GM19395 (cell line): Measurements from ENCODE around the gene RYR2.

Source experiments
- ATAC-seq: cut with Tn5 transposase; IDR thresholded peaks from one replicate; pipeline ENCODE4 v1.9.1; 2021; ENCODE audit warnings: mild to moderate bottlenecking, moderate library complexity; ENCODE audit not compliant: unreplicated experiment

The RYR2 gene

DNA sequence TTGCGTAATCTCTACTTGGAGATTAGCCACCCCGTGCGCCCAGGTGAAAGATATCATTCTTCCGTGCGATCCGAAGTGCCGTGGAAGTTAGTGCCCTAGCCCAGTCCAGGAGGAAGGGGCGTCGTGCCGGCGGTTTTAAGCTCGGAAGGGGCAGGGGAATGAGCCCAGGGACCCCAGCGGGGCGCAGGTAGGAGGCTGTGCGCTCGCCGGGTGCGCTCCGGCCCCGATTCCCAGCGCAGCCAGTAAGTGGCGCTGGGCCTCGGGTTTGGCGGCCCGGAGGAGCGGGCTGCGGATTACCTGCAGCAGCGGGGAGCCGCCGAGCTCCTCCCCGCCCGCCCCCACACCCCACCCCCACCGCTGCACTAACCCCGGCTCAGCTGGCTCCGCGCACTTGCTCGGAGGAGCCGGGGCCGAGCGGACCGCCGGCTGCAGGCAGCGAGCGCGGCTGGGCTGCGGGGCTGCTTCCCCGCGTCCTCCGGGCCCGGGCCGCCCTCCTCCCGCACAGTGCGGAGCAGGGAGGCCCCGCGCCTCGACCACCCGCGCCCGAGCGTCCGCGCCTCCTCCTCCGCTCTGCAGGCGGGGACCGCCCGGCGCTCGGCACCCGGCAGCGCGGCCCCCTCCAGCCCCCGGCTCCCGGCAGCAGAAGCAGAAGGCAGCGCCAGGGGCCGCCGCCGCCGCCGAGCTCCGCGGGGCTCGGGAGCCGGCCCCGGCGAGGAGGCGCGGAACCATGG is at the start of gene RYR2:
TSS of gene RYR2 (plus strand) at position 390 of the 731 bp plus-strand sequence. CDS start at position 728, 338 bp downstream.
- no peak for ATAC-seq

DNA sequence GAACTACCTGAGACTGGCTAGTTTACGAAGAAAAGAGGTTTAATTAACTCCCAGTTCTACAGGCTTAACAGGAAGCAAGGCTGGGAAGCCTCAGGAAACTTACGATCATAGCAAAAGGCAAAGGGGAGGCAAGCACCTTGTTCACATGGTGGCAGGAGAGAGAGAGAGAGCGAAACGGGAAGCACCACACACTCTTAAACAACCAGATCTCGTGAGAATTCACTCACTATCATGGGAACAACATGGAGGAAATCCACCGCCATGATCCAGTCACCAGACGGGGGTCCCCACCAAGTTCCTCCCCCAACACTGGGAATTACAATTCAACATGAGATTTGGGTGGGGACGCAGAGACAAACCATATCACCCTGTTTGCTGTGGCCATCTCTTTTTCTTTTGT is 49.5 kb upstream of the RYR2 start:
- ATAC-seq = no peak

GRCh38 chr1:236994450-236994849 is 47.5 kb upstream of the RYR2 start:
- no peak for ATAC-seq

DNA sequence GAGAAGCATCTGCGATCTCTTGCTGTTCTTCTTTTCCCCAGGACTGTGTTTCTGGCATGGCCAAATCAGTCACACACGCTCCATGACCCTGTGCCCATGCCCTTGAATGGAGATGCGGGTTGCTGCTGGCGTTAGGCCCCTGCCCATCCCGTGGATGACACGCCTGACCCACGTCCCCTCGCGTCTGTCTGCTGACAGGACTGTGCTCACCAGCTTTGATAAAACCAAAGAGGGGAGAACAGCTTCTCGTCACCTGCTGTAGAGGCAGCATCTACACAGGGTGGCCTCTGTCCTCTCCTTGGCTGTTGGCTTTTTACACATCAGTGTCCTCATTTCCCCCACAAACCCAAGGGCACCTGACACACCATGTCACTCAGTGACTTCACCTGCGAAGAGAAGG is 44.6 kb upstream of the RYR2 start:
- ATAC-seq = no peak

DNA sequence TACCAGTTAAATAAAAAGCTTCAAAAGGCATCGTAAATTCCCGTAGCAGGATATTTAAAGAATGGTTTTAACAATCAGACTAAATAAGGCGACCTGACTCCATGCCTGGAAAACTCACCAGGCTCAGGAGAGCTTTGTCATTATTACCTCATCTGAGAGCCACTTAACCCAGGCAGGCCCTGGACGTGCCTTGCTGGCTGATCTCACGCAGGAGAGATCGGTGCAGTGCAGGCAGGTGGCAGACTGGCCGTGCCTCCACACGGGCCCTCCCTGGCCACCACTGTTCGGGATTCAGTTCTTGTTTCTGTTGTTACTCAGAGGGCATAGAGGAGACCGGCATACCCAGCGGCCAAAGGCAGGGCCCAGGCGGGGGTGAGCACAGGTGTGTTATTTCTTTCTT is 44.1 kb upstream of the RYR2 start:
- ATAC-seq = no peak

GRCh38 chr1:236998546-236998945 is 43.4 kb upstream of the RYR2 start:
- ATAC-seq = no peak

DNA sequence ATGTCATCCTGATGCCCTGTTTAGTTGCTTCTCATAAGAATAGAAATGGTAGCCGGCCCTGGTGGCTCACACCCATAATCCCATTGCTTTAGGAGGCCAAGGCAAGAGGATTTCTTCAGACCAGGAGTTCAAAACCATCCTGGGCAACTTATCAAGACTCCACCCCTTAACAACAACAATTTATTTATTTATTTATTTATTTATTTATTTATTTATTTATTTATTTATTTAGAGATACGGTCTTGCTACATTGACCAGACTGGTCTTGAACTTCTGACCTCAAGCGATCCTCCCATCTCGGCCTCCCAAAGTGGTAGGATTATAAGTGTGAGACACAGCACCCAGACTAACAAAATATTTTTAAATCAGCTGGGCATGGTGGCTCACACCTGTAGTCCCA is 41.8 kb upstream of the RYR2 start:
- no peak for ATAC-seq

DNA sequence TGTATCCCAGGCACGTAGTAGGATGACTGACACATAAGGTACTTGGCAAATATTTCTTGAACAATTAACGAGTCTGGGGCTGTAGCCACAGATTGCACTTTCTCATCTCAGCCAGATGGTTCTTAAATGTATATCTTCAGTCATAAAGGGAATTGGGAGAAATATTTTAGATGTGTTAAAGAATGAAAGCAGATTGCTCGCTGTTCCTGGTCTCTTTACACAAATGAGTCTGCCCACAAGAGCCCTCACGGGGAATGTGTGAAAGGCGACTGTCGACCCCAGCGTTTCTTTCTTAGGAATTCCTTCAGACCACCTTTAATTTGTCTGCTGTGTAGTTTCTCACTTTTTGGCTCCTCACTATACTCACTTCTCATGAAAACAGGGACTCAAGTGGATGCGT is 38.5 kb upstream of the RYR2 start:
- ATAC-seq = no peak

- ATAC-seq = no peak
Measured at GRCh38 chr1:237004116-237004515, 37.9 kb upstream of the RYR2 start, which contains the start of gene MT1HL1. Gene MT1HL1 (minus strand): TSS chr1:237004441. CDS start chr1:237004372, 69 bp downstream.

DNA sequence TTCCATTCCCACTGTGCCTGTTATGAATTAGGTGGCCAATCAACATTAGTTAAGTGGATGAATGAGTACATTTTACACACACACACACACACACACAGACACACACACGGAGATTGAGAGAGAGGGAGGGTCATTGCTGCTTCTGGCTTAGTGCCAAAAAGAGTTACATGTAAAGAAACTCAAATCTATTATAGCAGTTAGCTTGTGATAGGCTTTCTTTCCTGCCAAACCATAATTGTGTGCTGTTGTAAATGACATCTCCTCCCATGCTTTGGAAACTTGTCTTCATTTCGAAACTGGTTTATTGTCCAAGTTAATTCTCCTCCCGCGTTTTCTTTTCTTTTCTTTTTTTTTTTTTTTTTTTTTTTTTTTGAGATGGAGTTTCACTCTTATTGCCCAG is 36.3 kb upstream of the RYR2 start:
- ATAC-seq = no peak

DNA sequence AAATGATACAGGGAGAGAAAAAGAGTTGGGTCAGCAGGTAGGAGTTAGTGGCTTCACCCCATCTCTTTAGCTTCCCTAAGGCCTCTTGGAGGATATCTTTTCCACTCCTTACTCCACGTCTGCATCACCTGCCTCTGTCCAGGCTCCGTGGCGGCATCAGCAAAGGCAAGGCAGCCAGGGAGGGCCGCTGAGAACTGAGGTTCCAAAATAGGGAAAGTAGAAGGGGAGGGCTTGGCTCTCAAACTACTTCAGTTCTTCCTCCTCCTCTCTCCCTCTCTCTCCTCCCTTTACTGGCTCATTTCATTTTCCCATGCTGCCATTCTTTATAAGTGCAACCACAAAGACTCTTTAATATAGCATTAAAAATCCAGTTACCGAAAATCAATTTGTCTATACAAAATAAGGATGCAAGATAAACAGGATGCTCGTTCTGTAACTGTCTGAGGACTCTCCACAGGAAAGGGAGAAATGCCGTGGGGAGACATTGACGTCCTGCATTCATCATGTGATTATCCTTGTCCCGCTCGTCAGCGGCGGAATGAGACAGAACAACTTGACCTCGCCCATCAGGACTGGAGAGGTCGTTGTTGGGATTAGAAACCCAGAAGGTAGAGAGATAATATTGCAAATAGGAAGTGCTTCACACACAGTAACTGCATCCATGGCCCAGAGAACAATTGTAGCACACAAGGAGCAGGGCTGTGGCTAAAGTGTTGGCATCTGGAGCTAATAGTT is 34.7 kb upstream of the RYR2 start:
- no peak for ATAC-seq

GRCh38 chr1:237009611-237010010 is 32.4 kb upstream of the RYR2 start:
- no peak for ATAC-seq

DNA sequence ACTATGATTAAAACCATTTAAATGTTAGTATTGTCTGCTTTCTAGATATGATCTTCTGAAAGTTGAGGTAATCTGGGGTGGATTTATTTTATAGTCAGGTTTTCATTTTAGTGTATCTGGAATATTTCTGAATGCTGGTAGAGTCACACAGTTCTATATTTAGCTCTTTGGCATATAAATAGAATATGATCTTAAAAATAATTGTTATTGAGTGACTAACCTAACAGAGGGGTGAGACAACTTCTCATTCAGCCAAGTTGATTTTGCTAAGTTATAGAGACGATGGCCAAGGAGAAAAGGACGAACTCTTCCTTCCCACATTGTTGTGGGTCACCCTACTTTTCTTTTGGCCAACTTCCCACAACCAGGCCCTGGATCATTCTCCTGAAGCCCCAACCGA is 30.6 kb upstream of the RYR2 start:
- no peak for ATAC-seq

GRCh38 chr1:237012361-237012760 is 29.6 kb upstream of the RYR2 start:
- ATAC-seq = no peak

DNA sequence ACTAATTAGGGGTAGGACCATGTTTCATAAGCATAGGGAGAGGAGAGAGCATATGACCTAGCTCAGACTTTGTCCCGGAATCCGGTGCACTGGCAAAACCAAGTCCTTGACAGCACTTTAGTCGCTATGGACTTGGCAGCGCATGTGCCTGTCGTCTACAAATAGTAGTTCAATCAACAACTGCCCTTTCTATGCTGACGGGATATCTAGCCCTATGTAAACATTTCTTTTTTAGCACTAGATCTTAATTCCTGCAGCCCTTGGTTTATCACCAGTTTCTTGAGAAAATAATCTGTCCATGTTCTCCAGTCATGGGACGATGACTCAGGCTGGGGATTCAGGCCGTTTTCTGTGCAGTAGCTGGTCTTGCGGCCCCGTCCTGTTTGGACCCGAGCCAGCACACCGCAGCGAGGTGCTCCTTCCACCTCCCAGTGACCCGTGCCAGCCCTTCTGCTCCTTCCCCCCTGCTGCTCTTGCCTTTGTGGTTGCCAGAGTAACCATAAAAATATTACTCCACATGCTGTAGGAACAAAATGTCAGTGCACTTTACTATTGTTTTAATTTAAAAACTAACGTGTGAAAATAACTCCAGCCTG is 29.1 kb upstream of the RYR2 start:
- no peak for ATAC-seq

DNA sequence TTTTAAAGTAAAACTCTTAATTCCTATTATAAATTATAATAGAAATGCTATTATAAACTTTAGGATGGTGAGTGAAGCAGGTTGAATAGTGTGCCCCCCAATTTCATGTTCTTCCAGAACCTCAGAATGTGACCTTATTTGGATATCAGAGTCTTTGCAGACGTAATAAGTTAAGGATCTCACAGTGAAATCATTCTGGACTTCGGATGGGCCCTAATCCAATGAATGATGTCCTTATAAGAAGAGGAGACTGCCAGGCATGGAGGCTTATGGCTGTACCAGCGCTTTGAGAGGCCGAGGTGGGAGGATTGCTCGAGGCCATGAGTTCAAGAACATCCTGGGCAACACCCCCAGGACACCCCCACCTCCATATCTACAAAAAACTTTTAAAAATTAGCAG is 28.4 kb upstream of the RYR2 start:
- ATAC-seq = no peak

DNA sequence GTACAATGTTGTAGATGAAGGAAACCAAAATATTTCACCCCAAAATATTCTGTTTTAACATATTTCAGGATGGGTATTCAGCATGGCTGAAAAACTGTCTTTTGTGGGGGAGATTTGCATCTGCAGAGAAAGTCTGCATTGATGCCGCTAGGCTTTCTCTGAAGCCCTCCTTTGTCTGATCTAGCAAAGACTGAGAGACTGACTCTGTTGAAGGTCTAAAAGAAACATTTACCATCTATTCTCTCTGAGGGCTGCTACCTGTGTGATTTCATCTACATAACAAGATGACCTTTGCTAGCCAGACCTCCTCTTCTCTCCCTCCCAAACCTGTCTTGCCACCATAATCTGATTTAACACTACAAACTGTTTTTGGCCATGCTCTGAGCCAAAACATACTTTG is 25.4 kb upstream of the RYR2 start:
- ATAC-seq = no peak

- ATAC-seq = no peak
Measured at GRCh38 chr1:237018896-237019295, 23.1 kb upstream of the RYR2 start.

GRCh38 chr1:237025358-237026074 is 16.5 kb upstream of the RYR2 start:
- ATAC-seq = no peak

DNA sequence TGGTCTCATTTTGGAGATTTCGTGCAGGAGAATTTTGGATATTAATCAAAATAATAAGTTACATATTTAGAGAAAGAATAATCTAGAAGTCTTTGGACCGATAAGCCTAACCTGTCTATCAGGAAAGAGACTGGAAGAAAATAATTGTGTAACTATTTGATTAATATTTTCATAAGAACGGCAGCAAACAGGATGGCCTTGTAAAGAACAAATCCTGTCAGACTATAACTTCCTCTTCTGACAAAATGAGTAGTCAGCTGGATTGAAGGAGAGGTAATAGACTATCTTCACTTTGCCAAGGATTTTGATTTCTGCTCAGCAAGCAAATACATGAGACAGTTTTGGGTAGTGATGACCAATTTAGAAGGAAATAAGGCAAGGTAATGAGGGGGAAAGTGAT is 12.7 kb upstream of the RYR2 start:
- no peak for ATAC-seq

DNA sequence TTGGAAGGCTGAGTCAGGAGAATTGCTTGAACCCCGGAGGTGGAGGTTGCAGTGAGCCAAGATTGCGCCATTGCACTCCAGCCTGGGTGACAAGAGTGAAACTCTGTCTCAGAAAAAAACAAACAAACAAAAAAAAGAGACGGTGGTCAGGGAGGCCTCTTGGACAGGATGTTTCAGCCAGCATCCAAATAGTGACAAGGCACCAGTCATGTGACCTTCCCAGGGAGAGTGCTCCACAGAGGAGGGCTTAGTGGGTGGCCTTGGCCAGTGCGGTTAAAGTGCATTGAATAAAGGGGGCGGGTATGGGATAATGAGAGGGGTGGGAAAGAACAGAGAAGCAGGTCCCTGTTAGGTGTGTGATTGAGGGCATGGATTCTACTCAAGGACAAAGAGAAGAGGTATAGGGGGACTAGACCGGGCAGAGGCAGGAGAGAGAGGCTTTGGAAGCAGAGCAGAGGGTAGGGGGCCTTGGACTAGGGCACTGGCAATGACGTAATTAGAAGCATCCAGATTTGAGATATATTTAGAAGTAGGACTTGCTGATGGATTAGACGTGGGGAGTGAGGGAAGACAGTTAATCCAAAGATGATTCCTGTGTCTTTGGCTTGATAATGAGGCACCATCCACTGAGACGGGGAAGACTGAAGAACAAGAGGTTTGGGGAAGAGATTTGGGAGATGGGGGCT is 12.0 kb upstream of the RYR2 start:
- ATAC-seq = no peak
